DOHH2 (cell line): ENCODE results near the gene STAG1.

Experiments
- H3F3A ChIP-seq: fragments of 200-600 bp; sonication (generic), shearing (Covaris generic); 2 replicates; pipeline ENCODE4 v1.6.0; 2016; ENCODE audit warnings: antibody characterized with exemption, mild to moderate bottlenecking; ENCODE audit not compliant: control insufficient read depth, insufficient read depth
- H3K27ac ChIP-seq: fragments of 200-600 bp; sonication (generic); 2 replicates; pipeline ENCODE4 v1.5.1; 2014; ENCODE audit warnings: low read depth, mild to moderate bottlenecking, low read length, moderate library complexity
- H3K27me3 ChIP-seq: fragments of 200-600 bp; sonication (generic); 2 replicates; pipeline ENCODE4 v1.6.1; 2014; ENCODE audit warnings: mild to moderate bottlenecking, low read length, mixed read lengths; ENCODE audit not compliant: control insufficient read depth
- H3K36me3 ChIP-seq: fragments of 200-600 bp; sonication (generic); 2 replicates; pipeline ENCODE4 v1.6.1; 2014; ENCODE audit warnings: mild to moderate bottlenecking, low read length, moderate library complexity, mixed read lengths; ENCODE audit not compliant: control insufficient read depth
- H3K4me1 ChIP-seq: fragments of 200-600 bp; sonication (generic); 2 replicates; pipeline ENCODE4 v1.6.1; 2014; ENCODE audit warnings: mild to moderate bottlenecking, low read length, mixed read lengths; ENCODE audit not compliant: control insufficient read depth
- H3K4me2 ChIP-seq: fragments of 200-600 bp; sonication (generic); 2 replicates; pipeline ENCODE4 v1.6.0; 2014; ENCODE audit warnings: mild to moderate bottlenecking, low read length, moderate library complexity
- H3K4me3 ChIP-seq: fragments of 200-600 bp; sonication (generic); 2 replicates; pipeline ENCODE4 v1.5.1; 2014; ENCODE audit warnings: mild to moderate bottlenecking, low read length, mixed read lengths
- H3K79me2 ChIP-seq: fragments of 200-600 bp; sonication (generic); 2 replicates; pipeline ENCODE4 v1.6.1; 2014; ENCODE audit warnings: mild to moderate bottlenecking, low read length, mixed read lengths; ENCODE audit not compliant: control insufficient read depth
- H3K9me2 ChIP-seq: fragments of 200-600 bp; sonication (generic); replicated peaks from 2 replicates; pipeline ENCODE4 v1.6.1; 2014; ENCODE audit warnings: mild to moderate bottlenecking, low read length, mixed read lengths; ENCODE audit not compliant: control insufficient read depth
- H3K9me3 ChIP-seq: fragments of 200-600 bp; sonication (generic); 2 replicates; pipeline ENCODE4 v1.6.1; 2014; ENCODE audit warnings: antibody characterized with exemption, low read length, mixed read lengths; ENCODE audit not compliant: control insufficient read depth, insufficient read depth
- H4K20me1 ChIP-seq: fragments of 200-600 bp; sonication (generic); 2 replicates; pipeline ENCODE4 v1.6.0; 2014; ENCODE audit warnings: low read depth, mild to moderate bottlenecking, antibody characterized with exemption, low read length, moderate library complexity; ENCODE audit not compliant: control insufficient read depth, insufficient read depth
- EZH2phosphoT487 ChIP-seq: fragments of 200-600 bp; sonication (generic); IDR thresholded peaks from 2 replicates; pipeline ENCODE4 v1.6.1; 2017; ENCODE audit warnings: borderline replicate concordance, mild to moderate bottlenecking, antibody characterized with exemption, low read length, moderate library complexity, mixed read lengths
- TF ChIP-seq, protein P1 (sequence below): fragments of 200-600 bp; sonication (generic); IDR thresholded peaks from one replicate; pipeline ENCODE4 v1.5.1; 2014; ENCODE audit warnings: antibody characterized with exemption, mild to moderate bottlenecking, low read depth, low read length; ENCODE audit not compliant: poor library complexity, severe bottlenecking

The STAG1 gene

DNA sequence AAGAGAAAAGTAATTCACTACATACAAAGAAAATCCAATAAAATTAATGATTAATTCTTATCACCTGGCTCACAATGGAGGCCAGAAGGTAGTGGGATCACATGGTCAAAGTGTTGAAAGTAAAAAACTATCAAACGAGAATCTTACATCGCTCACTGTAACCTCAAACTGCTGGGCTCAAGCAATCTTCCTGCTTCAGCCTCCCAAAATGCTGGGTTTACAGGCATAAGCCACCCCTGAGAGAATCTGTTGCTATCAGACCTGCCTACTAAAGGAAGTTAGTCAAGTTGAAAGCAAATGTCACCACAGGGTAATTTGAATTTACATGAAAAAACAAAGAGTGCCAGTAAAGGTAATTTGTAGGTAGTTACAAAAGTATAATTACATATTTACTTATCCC, 398.7 kb downstream of the STAG1 start:
- 0 out of 2 replicates have a peak, but pooled peaks cover 3% of the 10 kb centered on the region for H3F3A ChIP-seq
- no peaks in the 10 kb centered on the region for H3K27me3 ChIP-seq
- no peak overlapping the region for H3K27ac ChIP-seq
- H3K4me2 ChIP-seq = no peak overlapping the region
- no peaks in the 10 kb centered on the region for H4K20me1 ChIP-seq
- H3K4me1 ChIP-seq = no peaks in the 10 kb centered on the region
- TF ChIP-seq, protein P1, sequence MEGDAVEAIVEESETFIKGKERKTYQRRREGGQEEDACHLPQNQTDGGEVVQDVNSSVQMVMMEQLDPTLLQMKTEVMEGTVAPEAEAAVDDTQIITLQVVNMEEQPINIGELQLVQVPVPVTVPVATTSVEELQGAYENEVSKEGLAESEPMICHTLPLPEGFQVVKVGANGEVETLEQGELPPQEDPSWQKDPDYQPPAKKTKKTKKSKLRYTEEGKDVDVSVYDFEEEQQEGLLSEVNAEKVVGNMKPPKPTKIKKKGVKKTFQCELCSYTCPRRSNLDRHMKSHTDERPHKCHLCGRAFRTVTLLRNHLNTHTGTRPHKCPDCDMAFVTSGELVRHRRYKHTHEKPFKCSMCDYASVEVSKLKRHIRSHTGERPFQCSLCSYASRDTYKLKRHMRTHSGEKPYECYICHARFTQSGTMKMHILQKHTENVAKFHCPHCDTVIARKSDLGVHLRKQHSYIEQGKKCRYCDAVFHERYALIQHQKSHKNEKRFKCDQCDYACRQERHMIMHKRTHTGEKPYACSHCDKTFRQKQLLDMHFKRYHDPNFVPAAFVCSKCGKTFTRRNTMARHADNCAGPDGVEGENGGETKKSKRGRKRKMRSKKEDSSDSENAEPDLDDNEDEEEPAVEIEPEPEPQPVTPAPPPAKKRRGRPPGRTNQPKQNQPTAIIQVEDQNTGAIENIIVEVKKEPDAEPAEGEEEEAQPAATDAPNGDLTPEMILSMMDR = no peak
- no peak for TF ChIP-seq EZH2phosphoT487
- peaks cover 20% of the 10 kb centered on the region for H3K36me3 ChIP-seq
- H3K9me3 ChIP-seq = no peaks in the 10 kb centered on the region
- no peaks in the 10 kb centered on the region for H3K79me2 ChIP-seq
- no peak overlapping the region for H3K4me3 ChIP-seq
- H3K9me2 ChIP-seq = no peaks in the 10 kb centered on the region

DNA sequence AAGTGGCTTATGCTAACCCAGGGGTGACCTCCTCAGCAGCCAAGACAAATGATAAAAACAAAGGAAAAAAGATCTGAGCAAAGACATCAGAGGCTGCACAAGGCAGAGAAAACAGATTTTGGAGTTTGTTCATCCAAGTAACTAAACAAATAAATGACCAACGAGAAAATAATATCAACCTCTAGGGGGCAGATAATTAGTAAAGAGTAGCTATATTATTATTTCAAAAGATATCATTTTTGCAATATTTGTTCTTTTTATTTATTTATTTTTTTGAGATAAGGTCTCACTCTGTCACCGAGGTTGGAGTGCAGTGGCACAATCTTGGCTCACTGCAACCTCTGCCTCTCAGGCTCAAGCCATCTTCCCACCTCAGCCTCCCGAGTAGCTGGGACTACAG, 400.3 kb downstream of the STAG1 start:
- Histone ChIP-seq H3K27ac (no peak overlapping the region), H3K9me3 (no peaks in the 10 kb centered on the region), H3K4me1 (no peaks in the 10 kb centered on the region), H3K36me3 (peaks cover 26% of the 10 kb centered on the region), H3K4me2 (no peak overlapping the region), H3K27me3 (no peaks in the 10 kb centered on the region), H3F3A (no peaks in the 10 kb centered on the region), H3K4me3 (no peak overlapping the region), H3K79me2 (no peaks in the 10 kb centered on the region), H4K20me1 (no peaks in the 10 kb centered on the region), H3K9me2 (no peaks in the 10 kb centered on the region)
- no peak for TF ChIP-seq EZH2phosphoT487
- TF ChIP-seq, protein P1 = peak; percentile 34

DNA sequence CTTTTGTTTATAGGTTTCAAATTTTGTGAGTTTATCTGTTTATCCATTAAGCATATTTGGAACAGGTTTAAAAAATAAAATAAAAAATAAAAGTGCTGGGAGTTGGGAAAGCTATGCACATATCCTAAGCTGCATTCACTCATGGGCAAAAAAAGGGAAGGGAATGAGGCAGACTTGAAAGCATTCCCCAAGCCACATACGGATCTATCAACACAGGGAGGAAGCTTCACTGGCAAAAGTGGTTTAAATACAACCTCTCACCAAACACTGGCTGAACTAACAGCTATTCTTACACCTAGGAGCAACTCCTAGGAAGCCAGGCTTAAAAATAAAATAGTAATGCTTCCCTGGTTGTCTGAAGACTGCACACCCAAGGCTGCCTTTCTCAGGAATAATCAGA, 400.8 kb downstream of the STAG1 start:
- Histone ChIP-seq H3K79me2 (no peaks in the 10 kb centered on the region), H3K27ac (no peak overlapping the region), H3K4me3 (no peak overlapping the region), H3K4me2 (no peak overlapping the region), H3K9me2 (no peaks in the 10 kb centered on the region), H3K36me3 (peaks cover 26% of the 10 kb centered on the region), H3F3A (no peaks in the 10 kb centered on the region), H3K4me1 (no peaks in the 10 kb centered on the region), H3K9me3 (no peaks in the 10 kb centered on the region), H4K20me1 (no peaks in the 10 kb centered on the region), H3K27me3 (no peaks in the 10 kb centered on the region)
- no peak for TF ChIP-seq EZH2phosphoT487
- TF ChIP-seq, protein P1 = no peak

DNA sequence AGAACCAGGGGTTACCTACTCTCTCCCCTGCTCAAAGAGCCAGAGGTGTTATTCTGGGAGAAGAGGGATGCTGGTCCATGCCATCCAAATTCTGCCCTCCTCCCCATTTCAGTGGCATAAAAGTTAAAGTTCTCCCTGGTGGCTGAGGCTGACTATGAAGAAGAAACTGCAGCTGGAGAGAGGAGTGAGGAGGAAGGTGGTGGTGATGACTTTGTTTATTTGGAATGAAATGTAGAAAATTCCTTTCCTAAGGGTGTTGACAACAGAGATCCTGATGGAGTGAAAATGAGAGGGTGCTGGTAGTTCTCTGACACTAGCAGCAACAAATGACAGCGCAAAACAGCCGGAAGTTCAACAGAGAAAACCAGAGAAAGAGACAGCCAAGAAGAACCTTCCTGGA, 401.6 kb downstream of the STAG1 start:
- Histone ChIP-seq H3K27me3 (no peaks in the 10 kb centered on the region), H3K36me3 (peaks cover 23% of the 10 kb centered on the region), H3K9me2 (no peaks in the 10 kb centered on the region), H3K4me3 (no peak overlapping the region), H3F3A (no peaks in the 10 kb centered on the region), H4K20me1 (no peaks in the 10 kb centered on the region), H3K9me3 (no peaks in the 10 kb centered on the region), H3K79me2 (no peaks in the 10 kb centered on the region), H3K27ac (no peak overlapping the region), H3K4me1 (no peaks in the 10 kb centered on the region), H3K4me2 (no peak overlapping the region)
- TF ChIP-seq, protein P1 = no peak
- TF ChIP-seq EZH2phosphoT487 = no peak
